ENCODE measurements around the gene SUSD2.
"Not testable (repeated sequence)": the region's sequence is repeated elsewhere in the genome, so short reads cannot be mapped to it uniquely, and the experiment has no call there.

SUSD2 gene

GRCh38 chr22:24189249-24190158, 8.2 kb downstream of the SUSD2 start:
- DNase-seq: peak in 1 of 2 experiments; percentile 25

- DNase-seq: no peak
These were observed 8.9 kb downstream of the SUSD2 start for GRCh38 chr22:24190159-24190540.

GRCh38 chr22:24190596-24191208, 9.4 kb downstream of the SUSD2 start:
- no peak for DNase-seq

- no peak for DNase-seq
These were observed 10.1 kb downstream of the SUSD2 start for GRCh38 chr22:24191381-24191841.

- DNase-seq: no peak
These were observed 10.6 kb downstream of the SUSD2 start for GRCh38 chr22:24191893-24192292.

- DNase-seq: no peak
These were observed 17.4 kb downstream of the SUSD2 start for GRCh38 chr22:24198682-24199052.

- no peak for DNase-seq
These were observed 19.4 kb downstream of the SUSD2 start for GRCh38 chr22:24200619-24201212.

GRCh38 chr22:24201681-24202614, 20.7 kb downstream of the SUSD2 start:
- DNase-seq: no peak

GRCh38 chr22:24203856-24204255, 22.6 kb downstream of the SUSD2 start:
- DNase-seq: not testable (repeated sequence)

- no peak for DNase-seq
These were observed 24.3 kb downstream of the SUSD2 start for GRCh38 chr22:24205438-24206195.

GRCh38 chr22:24206460-24207263, 25.4 kb downstream of the SUSD2 start:
- DNase-seq: not testable (repeated sequence)

- no peak for DNase-seq
These were observed 26.2 kb downstream of the SUSD2 start for GRCh38 chr22:24207264-24208011.

GRCh38 chr22:24208012-24208749, 26.9 kb downstream of the SUSD2 start:
- no peak for DNase-seq

GRCh38 chr22:24209016-24209415, 27.7 kb downstream of the SUSD2 start:
- no peak for DNase-seq

GRCh38 chr22:24209687-24210086, 28.4 kb downstream of the SUSD2 start:
- no peak for DNase-seq

GRCh38 chr22:24210409-24210808, 29.1 kb downstream of the SUSD2 start:
- DNase-seq: not testable (repeated sequence)

GRCh38 chr22:24211716-24212115, 30.4 kb downstream of the SUSD2 start:
- DNase-seq: not testable (repeated sequence)

- DNase-seq: not testable (repeated sequence)
These were observed 31.8 kb downstream of the SUSD2 start for GRCh38 chr22:24213111-24213510.

Measured in activated CD4-positive, alpha-beta T cell treated with anti-CD3 and anti-CD28 coated beads, Interleukin-2, amount 50 U/mL, for 4 hours (primary cell).